DMS53 (cell line): ENCODE measurements around the gene CASP5.

ENCODE experiments used
- DNase-seq: peaks from one replicate; lab custom pipeline; 2025; lab: John Stamatoyannopoulos, UW

CASP5 gene

GRCh38 chr11:104967534-104968354 is 55.2 kb downstream of the CASP5 start:
- peak; percentile 17 for DNase-seq

GRCh38 chr11:104965735-104966134 is 57.2 kb downstream of the CASP5 start:
- no peak for DNase-seq

GRCh38 chr11:104964247-104964646 is 58.7 kb downstream of the CASP5 start:
- DNase-seq: no peak

- DNase-seq: no peak
Measured at GRCh38 chr11:104962852-104963251, 60.1 kb downstream of the CASP5 start.

DNA sequence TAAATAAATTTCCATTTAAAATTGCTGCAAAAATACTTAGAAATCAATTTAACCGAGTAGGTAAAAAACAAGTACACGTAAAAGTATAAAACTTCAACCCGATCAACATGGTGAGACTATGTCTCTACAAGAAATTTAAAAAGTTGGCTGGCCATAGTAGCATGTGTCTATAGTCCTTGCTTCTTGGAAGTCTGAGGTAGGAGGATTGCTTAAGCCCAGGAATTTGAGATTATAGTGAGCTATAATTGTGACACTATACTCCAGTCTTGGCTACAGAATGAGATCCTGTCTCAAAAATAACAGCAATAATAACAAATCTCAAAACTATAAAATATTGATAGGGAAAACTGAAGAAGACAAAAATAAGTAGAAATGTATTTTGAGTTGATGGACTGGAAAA is 65.7 kb downstream of the CASP5 start:
- no peak for DNase-seq

- no peak for DNase-seq
Measured at GRCh38 chr11:104956528-104956927, 66.4 kb downstream of the CASP5 start.

DNA sequence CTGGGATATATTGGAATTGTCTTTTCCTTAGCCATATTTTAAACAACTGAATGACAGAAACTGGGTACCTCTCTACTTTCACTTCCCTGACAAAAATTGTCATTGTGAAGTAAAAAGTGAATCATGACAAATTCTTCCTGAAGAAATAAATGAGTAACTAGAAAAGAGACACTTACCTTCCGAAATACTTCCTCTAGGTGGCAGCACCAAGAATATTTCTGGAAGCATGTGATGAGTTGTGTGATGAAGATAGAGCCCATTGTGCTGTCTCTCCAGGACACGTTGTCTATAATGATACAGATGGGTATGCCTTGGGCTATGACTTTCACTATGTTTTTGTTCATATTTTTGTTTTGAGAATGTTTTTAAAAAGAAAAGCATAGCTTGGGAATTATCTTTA is 76.1 kb downstream of the CASP5 start:
- peak; percentile 70 for DNase-seq
